Keratinocyte (primary cell): ENCODE measurements around the gene OTOP2. TPM values are rescaled to one million over a fixed set of nuclear protein-coding genes. Genes with fewer than 3 reads are reported as not detected.

Experiments
- DNase-seq: peaks from one replicate; pipeline ENCODE4 v3.0.0-alpha.2; 2011; ENCODE audit warnings: low read depth, missing footprints, low spot score
- FAIRE-seq: peaks from 2 replicates; lab custom pipeline; 2011; peaks lifted over from hg19 to GRCh38; lab: Jason Lieb, UNC
- H2AFZ ChIP-seq: 2 replicates; pipeline ENCODE4 v1.6.0; 2012; ENCODE audit warnings: low read length, control low read depth, inconsistent platforms; ENCODE audit not compliant: control insufficient read depth
- H3K27ac ChIP-seq: 2 replicates; pipeline ENCODE4 v1.5.1; 2011; ENCODE audit warnings: low read length; ENCODE audit not compliant: control insufficient read depth, insufficient read depth
- H3K27me3 ChIP-seq: 3 replicates; pipeline ENCODE4 v1.6.0; 2011; ENCODE audit warnings: low read length; ENCODE audit not compliant: control insufficient read depth, insufficient read depth; ENCODE audit errors: extremely low read depth
- H3K36me3 ChIP-seq, 2 experiments: 2 replicates in 1 of 2; 3 replicates in 1 of 2; pipeline ENCODE4 v1.5.1; 2011; ENCODE audit warnings: low read length in 2 of 2, mild to moderate bottlenecking in 1 of 2; ENCODE audit not compliant: control insufficient read depth in 2 of 2, insufficient read depth in 2 of 2; ENCODE audit errors: extremely low read depth in 1 of 2
- H3K4me1 ChIP-seq: 3 replicates; pipeline ENCODE4 v1.5.1; 2011; ENCODE audit warnings: low read length; ENCODE audit not compliant: control insufficient read depth, insufficient read depth; ENCODE audit errors: extremely low read depth
- H3K4me2 ChIP-seq: 3 replicates; pipeline ENCODE4 v1.6.0; 2011; ENCODE audit warnings: low read depth, low read length; ENCODE audit not compliant: control insufficient read depth, insufficient read depth; ENCODE audit errors: extremely low read depth
- H3K4me3 ChIP-seq, 3 experiments: fragments of 200-600 bp in 1 of 3; sonication (generic) in 1 of 3; 2 replicates in 2 of 3; 3 replicates in 1 of 3; pipeline ENCODE4 v1.5.1; 2011 to 2016; ENCODE audit warnings: low read length in 3 of 3, mild to moderate bottlenecking in 3 of 3, control low read depth in 2 of 3, inconsistent platforms in 1 of 3, low read depth in 1 of 3, mixed read lengths in 1 of 3, mixed run types in 1 of 3, moderate library complexity in 1 of 3; ENCODE audit not compliant: control insufficient read depth in 2 of 3, insufficient read depth in 2 of 3; ENCODE audit errors: extremely low read depth in 1 of 3
- H3K79me2 ChIP-seq: 2 replicates; pipeline ENCODE4 v1.6.0; 2012; ENCODE audit warnings: low read length; ENCODE audit not compliant: control insufficient read depth, insufficient read depth
- H3K9ac ChIP-seq: 3 replicates; pipeline ENCODE4 v1.6.0; 2011; ENCODE audit warnings: low read length; ENCODE audit not compliant: control insufficient read depth, insufficient read depth; ENCODE audit errors: extremely low read depth
- H3K9me1 ChIP-seq: 3 replicates; pipeline ENCODE4 v1.6.0; 2011; ENCODE audit warnings: low read length; ENCODE audit not compliant: control insufficient read depth, insufficient read depth; ENCODE audit errors: extremely low read depth
- H3K9me3 ChIP-seq: 2 replicates; pipeline ENCODE4 v1.5.1; 2012; ENCODE audit warnings: low read depth, low read length; ENCODE audit not compliant: control insufficient read depth
- H4K20me1 ChIP-seq: 3 replicates; pipeline ENCODE4 v1.6.0; 2011; ENCODE audit warnings: low read length; ENCODE audit not compliant: control insufficient read depth, insufficient read depth; ENCODE audit errors: extremely low read depth
- EZH2 ChIP-seq: IDR thresholded peaks from one replicate; pipeline ENCODE4 v1.6.1; 2012; ENCODE audit warnings: inconsistent platforms, mild to moderate bottlenecking, low read length, moderate library complexity
- dilution Hi-C: fragments of 300-500 bp; cut with MboI; formaldehyde crosslinking; loops from one replicate; pipeline ENCODE4 v1.7.0; 2020; ENCODE audit warnings: low sequenced_read_pairs; ENCODE audit not compliant: extremely low pct_ligation_motif_present
- polyA plus RNA-seq, 5 experiments: library from polyadenylated mRNA; depleted of rRNA in 3 of 5; stranded (reverse) in 3 of 5; stranded (forward) in 1 of 5; unstranded in 1 of 5; fragments of >200 nt; gene quantifications; 1 replicate in 1 of 5; 2 replicates in 3 of 5; 3 replicates in 1 of 5; pipeline versions ENCODE4 v1.2.1 to v1.2.3, GENCODE V29; 2011 to 2012; ENCODE audit warnings: missing spikeins in 2 of 5, low read depth in 1 of 5, low replicate concordance in 1 of 5
- TF ChIP-seq, protein P1 (sequence below), 3 experiments: IDR thresholded peaks in 1 of 3; conservative IDR thresholded peaks in 1 of 3; optimal IDR thresholded peaks in 1 of 3; 2 replicates in 2 of 3; 3 replicates in 1 of 3; pipeline versions ENCODE3 to v1.5.1; 2011; ENCODE audit warnings: low read length in 3 of 3, mild to moderate bottlenecking in 3 of 3, moderate library complexity in 2 of 3, control low read depth in 1 of 3, inconsistent platforms in 1 of 3; ENCODE audit not compliant: insufficient read depth in 2 of 3; ENCODE audit errors: extremely low read depth in 1 of 3

Gene OTOP2
- polyA plus RNA-seq, 1 donor (not counting 4 experiments of a cell fraction or from before 2014, with no cell fraction given), result not detected

GRCh38 chr17:74963656-74964055 is 39.6 kb downstream of the OTOP2 start:
- FAIRE-seq (no peak), DNase-seq (no peak)
- no peaks in the 10 kb centered on the region for H4K20me1 ChIP-seq
- H3K9me1 ChIP-seq, result no peaks in the 10 kb centered on the region
- H3K4me2 ChIP-seq, result no peak overlapping the region
- no peaks in the 10 kb centered on the region for H3K36me3 ChIP-seq
- dilution Hi-C loops, result no loop called here
- H3K4me3 ChIP-seq, result no peak overlapping the region
- TF ChIP-seq EZH2, result no peak
- TF ChIP-seq, protein P1, sequence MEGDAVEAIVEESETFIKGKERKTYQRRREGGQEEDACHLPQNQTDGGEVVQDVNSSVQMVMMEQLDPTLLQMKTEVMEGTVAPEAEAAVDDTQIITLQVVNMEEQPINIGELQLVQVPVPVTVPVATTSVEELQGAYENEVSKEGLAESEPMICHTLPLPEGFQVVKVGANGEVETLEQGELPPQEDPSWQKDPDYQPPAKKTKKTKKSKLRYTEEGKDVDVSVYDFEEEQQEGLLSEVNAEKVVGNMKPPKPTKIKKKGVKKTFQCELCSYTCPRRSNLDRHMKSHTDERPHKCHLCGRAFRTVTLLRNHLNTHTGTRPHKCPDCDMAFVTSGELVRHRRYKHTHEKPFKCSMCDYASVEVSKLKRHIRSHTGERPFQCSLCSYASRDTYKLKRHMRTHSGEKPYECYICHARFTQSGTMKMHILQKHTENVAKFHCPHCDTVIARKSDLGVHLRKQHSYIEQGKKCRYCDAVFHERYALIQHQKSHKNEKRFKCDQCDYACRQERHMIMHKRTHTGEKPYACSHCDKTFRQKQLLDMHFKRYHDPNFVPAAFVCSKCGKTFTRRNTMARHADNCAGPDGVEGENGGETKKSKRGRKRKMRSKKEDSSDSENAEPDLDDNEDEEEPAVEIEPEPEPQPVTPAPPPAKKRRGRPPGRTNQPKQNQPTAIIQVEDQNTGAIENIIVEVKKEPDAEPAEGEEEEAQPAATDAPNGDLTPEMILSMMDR (optimal IDR thresholded peaks at IDR 0.05 in 1 of 3, IDR thresholded peaks at IDR 0.05 in 1 of 3, conservative IDR thresholded peaks at IDR 0.05 in 1 of 3; ENCODE audit: extremely low read depth in 1 of 3, insufficient read depth in 2 of 3, low read length in 3 of 3), result peak in 2 of 3 experiments; percentile 16 to 29
- no peaks in the 10 kb centered on the region for H3K27me3 ChIP-seq
- H3K27ac ChIP-seq, result no peak overlapping the region
- H3K9ac ChIP-seq, result no peak overlapping the region
- H2AFZ ChIP-seq, result no peak overlapping the region
- no peaks in the 10 kb centered on the region for H3K79me2 ChIP-seq
- H3K9me3 ChIP-seq, result no peaks in the 10 kb centered on the region
- peaks cover 14% of the 10 kb centered on the region for H3K4me1 ChIP-seq

GRCh38 chr17:74964246-74964761 is 40.2 kb downstream of the OTOP2 start:
- Histone ChIP-seq H3K9ac (no peak overlapping the region), H3K27me3 (no peaks in the 10 kb centered on the region), H3K4me3 (no peak overlapping the region), H4K20me1 (no peaks in the 10 kb centered on the region), H2AFZ (no peak overlapping the region), H3K4me2 (no peak overlapping the region), H3K36me3 (no peaks in the 10 kb centered on the region), H3K9me3 (no peaks in the 10 kb centered on the region), H3K9me1 (no peaks in the 10 kb centered on the region), H3K79me2 (no peaks in the 10 kb centered on the region), H3K27ac (no peak overlapping the region), H3K4me1 (peaks cover 17% of the 10 kb centered on the region)
- TF ChIP-seq EZH2, result no peak
- dilution Hi-C loops, result no loop called here
- DNase-seq (no peak), FAIRE-seq (no peak)
